A549 (cell line): ENCODE data around the gene TBC1D32.

Source experiments
- CHD2 ChIP-seq: fragments of 150-350 bp; IDR thresholded peaks from 2 replicates; pipeline ENCODE4 v1.6.1; 2014; ENCODE audit warnings: low read length; ENCODE audit not compliant: partially characterized antibody
- MAFK ChIP-seq: fragments of 450-650 bp; IDR thresholded peaks from 2 replicates; pipeline ENCODE4 v1.6.1; 2014; ENCODE audit not compliant: partially characterized antibody
- TF ChIP-seq, protein P1 (sequence below): fragments of 200-600 bp; sonication (generic); IDR thresholded peaks from 2 replicates; pipeline ENCODE4 v1.6.1; 2016; ENCODE audit warnings: antibody characterized with exemption, mild to moderate bottlenecking, moderate library complexity
- TF ChIP-seq, protein P2 (sequence below): fragments of 450-650 bp; IDR thresholded peaks from 2 replicates; pipeline ENCODE4 v1.6.1; 2014; ENCODE audit warnings: antibody characterized with exemption
- TF ChIP-seq, protein P3 (sequence below): fragments of >200 bp; sonication (Bioruptor Twin); formaldehyde crosslinking; IDR thresholded peaks from 3 replicates; pipeline ENCODE4 v1.5.1; 2016

DNA sequence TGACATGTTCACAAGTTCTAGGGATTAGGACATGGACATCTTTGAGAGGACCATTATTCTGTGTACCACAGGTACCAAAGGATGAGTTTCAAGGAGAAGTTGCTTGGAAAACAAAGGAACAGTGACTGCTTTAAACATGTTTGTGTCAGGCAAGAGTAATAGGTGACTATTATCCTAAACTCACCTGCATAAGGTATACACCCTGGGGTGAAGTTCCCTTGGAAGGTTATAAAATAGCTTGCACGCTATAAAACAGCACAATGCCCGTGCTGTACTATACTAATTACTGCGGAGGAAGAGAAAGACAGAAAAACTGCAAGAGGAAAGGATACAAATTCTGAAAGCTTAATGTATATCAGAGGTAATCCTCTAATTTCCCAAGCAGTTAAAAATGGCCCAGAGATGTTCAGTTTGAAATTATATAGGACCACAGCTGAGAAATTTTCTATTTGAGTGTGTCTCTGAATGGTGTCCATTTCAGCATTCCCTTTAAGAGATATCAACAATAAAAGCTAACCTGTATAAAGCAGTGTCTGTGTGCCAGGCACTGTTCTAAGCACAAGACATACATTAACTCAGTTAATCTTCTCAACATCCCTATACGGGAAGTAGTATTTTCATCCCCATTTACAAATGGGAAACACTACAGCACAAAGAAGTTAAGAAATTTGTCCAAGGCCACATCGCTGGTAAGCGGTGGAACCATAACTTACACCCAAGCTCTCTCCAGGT lies 19.7 kb downstream of the TBC1D32 start:
- TF ChIP-seq, protein P1, sequence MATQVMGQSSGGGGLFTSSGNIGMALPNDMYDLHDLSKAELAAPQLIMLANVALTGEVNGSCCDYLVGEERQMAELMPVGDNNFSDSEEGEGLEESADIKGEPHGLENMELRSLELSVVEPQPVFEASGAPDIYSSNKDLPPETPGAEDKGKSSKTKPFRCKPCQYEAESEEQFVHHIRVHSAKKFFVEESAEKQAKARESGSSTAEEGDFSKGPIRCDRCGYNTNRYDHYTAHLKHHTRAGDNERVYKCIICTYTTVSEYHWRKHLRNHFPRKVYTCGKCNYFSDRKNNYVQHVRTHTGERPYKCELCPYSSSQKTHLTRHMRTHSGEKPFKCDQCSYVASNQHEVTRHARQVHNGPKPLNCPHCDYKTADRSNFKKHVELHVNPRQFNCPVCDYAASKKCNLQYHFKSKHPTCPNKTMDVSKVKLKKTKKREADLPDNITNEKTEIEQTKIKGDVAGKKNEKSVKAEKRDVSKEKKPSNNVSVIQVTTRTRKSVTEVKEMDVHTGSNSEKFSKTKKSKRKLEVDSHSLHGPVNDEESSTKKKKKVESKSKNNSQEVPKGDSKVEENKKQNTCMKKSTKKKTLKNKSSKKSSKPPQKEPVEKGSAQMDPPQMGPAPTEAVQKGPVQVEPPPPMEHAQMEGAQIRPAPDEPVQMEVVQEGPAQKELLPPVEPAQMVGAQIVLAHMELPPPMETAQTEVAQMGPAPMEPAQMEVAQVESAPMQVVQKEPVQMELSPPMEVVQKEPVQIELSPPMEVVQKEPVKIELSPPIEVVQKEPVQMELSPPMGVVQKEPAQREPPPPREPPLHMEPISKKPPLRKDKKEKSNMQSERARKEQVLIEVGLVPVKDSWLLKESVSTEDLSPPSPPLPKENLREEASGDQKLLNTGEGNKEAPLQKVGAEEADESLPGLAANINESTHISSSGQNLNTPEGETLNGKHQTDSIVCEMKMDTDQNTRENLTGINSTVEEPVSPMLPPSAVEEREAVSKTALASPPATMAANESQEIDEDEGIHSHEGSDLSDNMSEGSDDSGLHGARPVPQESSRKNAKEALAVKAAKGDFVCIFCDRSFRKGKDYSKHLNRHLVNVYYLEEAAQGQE: no peak
- TF ChIP-seq MAFK (no peak), CHD2 (no peak)
- TF ChIP-seq, protein P2, sequence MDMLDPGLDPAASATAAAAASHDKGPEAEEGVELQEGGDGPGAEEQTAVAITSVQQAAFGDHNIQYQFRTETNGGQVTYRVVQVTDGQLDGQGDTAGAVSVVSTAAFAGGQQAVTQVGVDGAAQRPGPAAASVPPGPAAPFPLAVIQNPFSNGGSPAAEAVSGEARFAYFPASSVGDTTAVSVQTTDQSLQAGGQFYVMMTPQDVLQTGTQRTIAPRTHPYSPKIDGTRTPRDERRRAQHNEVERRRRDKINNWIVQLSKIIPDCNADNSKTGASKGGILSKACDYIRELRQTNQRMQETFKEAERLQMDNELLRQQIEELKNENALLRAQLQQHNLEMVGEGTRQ: no peak
- TF ChIP-seq, protein P3, sequence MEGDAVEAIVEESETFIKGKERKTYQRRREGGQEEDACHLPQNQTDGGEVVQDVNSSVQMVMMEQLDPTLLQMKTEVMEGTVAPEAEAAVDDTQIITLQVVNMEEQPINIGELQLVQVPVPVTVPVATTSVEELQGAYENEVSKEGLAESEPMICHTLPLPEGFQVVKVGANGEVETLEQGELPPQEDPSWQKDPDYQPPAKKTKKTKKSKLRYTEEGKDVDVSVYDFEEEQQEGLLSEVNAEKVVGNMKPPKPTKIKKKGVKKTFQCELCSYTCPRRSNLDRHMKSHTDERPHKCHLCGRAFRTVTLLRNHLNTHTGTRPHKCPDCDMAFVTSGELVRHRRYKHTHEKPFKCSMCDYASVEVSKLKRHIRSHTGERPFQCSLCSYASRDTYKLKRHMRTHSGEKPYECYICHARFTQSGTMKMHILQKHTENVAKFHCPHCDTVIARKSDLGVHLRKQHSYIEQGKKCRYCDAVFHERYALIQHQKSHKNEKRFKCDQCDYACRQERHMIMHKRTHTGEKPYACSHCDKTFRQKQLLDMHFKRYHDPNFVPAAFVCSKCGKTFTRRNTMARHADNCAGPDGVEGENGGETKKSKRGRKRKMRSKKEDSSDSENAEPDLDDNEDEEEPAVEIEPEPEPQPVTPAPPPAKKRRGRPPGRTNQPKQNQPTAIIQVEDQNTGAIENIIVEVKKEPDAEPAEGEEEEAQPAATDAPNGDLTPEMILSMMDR: no peak
